K562 (cell line): ENCODE data around the gene AP2S1.

Experiments used
- CBFA2T2 ChIP-seq: fragments of 450-650 bp; conservative IDR thresholded peaks from 2 replicates; pipeline ENCODE4 v1.6.1; 2017; ENCODE audit warnings: mild to moderate bottlenecking
- CTCF ChIP-seq, 3 experiments: IDR thresholded peaks in 2 of 3; conservative IDR thresholded peaks in 1 of 3; 2 replicates each; pipeline ENCODE4 v1.5.1; 2011 to 2012; ENCODE audit warnings: low read length in 3 of 3, mild to moderate bottlenecking in 3 of 3, control low read depth in 2 of 3, improper control_type of control experiment in 1 of 3, inconsistent platforms in 1 of 3, low read depth in 1 of 3, mixed read lengths in 1 of 3, moderate library complexity in 1 of 3; ENCODE audit not compliant: insufficient read depth in 2 of 3
- HCFC1 ChIP-seq: IDR thresholded peaks from 2 replicates; pipeline ENCODE4 v1.6.1; 2012; ENCODE audit warnings: low read depth, low read length, improper control_type of control experiment
- KAT7 ChIP-seq: sonication (generic); formaldehyde crosslinking; IDR thresholded peaks from 2 replicates; pipeline ENCODE4 v1.8.0; 2022; ENCODE audit warnings: missing genetic modification reagents, mild to moderate bottlenecking, borderline replicate concordance
- NR2C2 ChIP-seq, 2 experiments: fragments of 200-800 bp in 1 of 2; sonication (Bioruptor generic) in 1 of 2; sonication (generic) in 1 of 2; formaldehyde crosslinking in 1 of 2; IDR thresholded peaks; 2 replicates each; pipeline versions ENCODE4 v1.6.1 to v1.8.0; 2016 to 2022; ENCODE audit warnings: mild to moderate bottlenecking in 1 of 2, missing compliant biosample characterization in 1 of 2, missing genetic modification characterization in 1 of 2, missing genetic modification reagents in 1 of 2
- POLR2A ChIP-seq: fragments of 450-650 bp; conservative IDR thresholded peaks from 2 replicates; pipeline ENCODE4 v1.6.1; 2016
- PREB ChIP-seq: sonication (generic); formaldehyde crosslinking; IDR thresholded peaks from 2 replicates; pipeline ENCODE4 v1.8.1; 2023; ENCODE audit warnings: mild to moderate bottlenecking, missing genetic modification reagents
- RAD21 ChIP-seq, 2 experiments: fragments of 250-450 bp in 1 of 2; fragments of 450-650 bp in 1 of 2; sonication (Bioruptor Pico) in 1 of 2; formaldehyde crosslinking in 1 of 2; IDR thresholded peaks in 1 of 2; conservative IDR thresholded peaks in 1 of 2; 2 replicates each; pipeline versions ENCODE4 v1.4.0 to v1.8.0; 2020 to 2022; ENCODE audit warnings: mild to moderate bottlenecking in 2 of 2, moderate library complexity in 1 of 2
- RFX5 ChIP-seq: IDR thresholded peaks from 2 replicates; pipeline ENCODE4 v1.6.1; 2011; ENCODE audit warnings: low read depth, mild to moderate bottlenecking, improper control_type of control experiment, low read length
- ZNF232 ChIP-seq: sonication (generic); formaldehyde crosslinking; IDR thresholded peaks from 2 replicates; pipeline ENCODE4 v1.8.0; 2022; ENCODE audit warnings: mild to moderate bottlenecking, missing genetic modification reagents
- TF ChIP-seq, protein P1 (sequence below): fragments of 250-450 bp; sonication (Bioruptor Pico); IDR thresholded peaks from 2 replicates; pipeline ENCODE4 v1.8.0; 2021; ENCODE audit warnings: moderate library complexity, mild to moderate bottlenecking, inconsistent platforms

DNA sequence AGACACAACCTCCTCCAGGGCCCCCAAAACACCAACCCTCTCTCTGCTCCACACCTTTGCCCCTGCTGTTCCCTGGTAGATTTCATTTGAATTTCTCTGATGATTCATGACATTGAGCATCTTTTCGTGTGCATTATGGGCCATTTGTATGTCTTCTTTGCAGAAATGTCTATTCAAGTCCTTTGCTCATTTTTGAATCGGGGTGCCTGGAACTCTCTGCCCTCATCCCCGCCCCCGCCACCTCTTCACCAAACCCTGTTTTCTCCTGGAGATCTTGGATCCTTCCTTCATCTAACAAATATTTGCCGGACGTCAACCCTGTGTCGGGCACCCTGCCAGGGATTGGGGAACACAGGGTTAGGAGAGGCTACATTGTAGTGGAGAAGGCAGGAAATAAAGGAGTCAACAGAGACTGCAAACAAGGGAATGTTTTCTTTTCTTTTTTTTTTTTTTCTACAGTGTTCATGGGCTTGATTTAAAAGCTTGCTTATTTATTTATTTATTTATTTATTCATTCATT lies 36.7 kb downstream of the AP2S1 start:
- TF ChIP-seq, protein P1, sequence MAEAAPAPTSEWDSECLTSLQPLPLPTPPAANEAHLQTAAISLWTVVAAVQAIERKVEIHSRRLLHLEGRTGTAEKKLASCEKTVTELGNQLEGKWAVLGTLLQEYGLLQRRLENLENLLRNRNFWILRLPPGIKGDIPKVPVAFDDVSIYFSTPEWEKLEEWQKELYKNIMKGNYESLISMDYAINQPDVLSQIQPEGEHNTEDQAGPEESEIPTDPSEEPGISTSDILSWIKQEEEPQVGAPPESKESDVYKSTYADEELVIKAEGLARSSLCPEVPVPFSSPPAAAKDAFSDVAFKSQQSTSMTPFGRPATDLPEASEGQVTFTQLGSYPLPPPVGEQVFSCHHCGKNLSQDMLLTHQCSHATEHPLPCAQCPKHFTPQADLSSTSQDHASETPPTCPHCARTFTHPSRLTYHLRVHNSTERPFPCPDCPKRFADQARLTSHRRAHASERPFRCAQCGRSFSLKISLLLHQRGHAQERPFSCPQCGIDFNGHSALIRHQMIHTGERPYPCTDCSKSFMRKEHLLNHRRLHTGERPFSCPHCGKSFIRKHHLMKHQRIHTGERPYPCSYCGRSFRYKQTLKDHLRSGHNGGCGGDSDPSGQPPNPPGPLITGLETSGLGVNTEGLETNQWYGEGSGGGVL (CRISPR knock-in tag): no peak
- TF ChIP-seq ZNF232 (no peak), CTCF (IDR thresholded peaks at IDR 0.05 in 2 of 3, conservative IDR thresholded peaks at IDR 0.05 in 1 of 3; ENCODE audit: insufficient read depth in 2 of 3, low read depth in 1 of 3, low read length in 3 of 3) (no peak), HCFC1 (no peak), RAD21 (CRISPR knock-in tag; conservative IDR thresholded peaks at IDR 0.05 in 1 of 2, IDR thresholded peaks at IDR 0.05 in 1 of 2) (no peak), PREB (CRISPR knock-in tag) (no peak), NR2C2 (CRISPR knock-in tag; IDR thresholded peaks at IDR 0.05) (no peak), NR2C2 (tag; IDR thresholded peaks at IDR 0.05) (no peak), RFX5 (no peak), POLR2A (no peak), CBFA2T2 (no peak), KAT7 (CRISPR knock-in tag) (no peak)
